Dermis blood vessel endothelial cell (primary cell): ENCODE measurements around the gene ARHGEF37. TPM values are rescaled to one million over a fixed set of nuclear protein-coding genes. Genes with fewer than 3 reads are reported as not detected.

Experiments
- DNase-seq: peaks from one replicate; pipeline ENCODE4 v3.0.0; 2010
- total RNA-seq: library from RNA; depleted of rRNA; stranded (reverse); fragments of >200 nt; gene quantifications from 2 replicates; pipeline ENCODE4 v1.2.3, GENCODE V29; 2014

ARHGEF37 gene
- total RNA-seq, 1 donor from 2014 or later: 13.6 TPM

DNA sequence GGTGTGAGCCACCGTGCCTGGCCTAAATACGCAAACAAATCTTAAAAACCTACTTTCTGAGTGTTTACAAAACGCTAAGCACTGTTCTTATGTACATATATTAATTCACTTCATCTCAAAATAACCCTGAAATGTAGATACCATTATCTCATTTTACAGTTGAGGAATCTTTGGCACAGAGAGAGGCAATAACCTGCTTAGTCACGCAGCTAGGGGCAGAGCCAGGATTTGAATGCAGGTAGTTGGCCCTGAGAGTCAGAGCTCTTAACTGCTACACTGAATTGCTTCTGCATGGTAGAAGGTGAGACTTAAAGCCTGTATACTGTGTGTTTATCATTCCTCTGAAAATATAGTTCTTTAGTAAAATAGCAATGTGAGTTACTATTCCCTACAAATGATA lies 21.9 kb downstream of the ARHGEF37 start:
- DNase-seq: no peak

DNA sequence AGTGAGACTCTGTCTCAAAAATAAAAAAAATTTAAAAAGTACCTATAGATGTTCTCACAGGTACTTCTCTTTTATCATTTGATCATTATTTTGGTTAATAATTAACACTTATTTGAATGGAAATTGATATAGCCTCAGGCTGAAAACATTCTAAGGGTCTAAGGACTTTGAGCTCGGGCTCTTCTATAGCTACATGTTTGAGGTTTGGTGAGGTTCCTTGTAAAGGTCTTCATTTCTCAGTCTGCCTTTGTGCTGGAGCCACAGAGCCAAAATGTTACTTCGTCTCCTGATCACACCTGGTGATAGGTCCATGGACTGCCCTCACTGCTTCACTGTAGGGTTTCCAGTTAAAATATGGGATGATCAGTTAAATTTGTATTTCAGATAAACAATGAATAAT lies 22.6 kb downstream of the ARHGEF37 start:
- no peak for DNase-seq

GRCh38 chr5:149604321-149604720 lies 23.0 kb downstream of the ARHGEF37 start:
- no peak for DNase-seq

DNA sequence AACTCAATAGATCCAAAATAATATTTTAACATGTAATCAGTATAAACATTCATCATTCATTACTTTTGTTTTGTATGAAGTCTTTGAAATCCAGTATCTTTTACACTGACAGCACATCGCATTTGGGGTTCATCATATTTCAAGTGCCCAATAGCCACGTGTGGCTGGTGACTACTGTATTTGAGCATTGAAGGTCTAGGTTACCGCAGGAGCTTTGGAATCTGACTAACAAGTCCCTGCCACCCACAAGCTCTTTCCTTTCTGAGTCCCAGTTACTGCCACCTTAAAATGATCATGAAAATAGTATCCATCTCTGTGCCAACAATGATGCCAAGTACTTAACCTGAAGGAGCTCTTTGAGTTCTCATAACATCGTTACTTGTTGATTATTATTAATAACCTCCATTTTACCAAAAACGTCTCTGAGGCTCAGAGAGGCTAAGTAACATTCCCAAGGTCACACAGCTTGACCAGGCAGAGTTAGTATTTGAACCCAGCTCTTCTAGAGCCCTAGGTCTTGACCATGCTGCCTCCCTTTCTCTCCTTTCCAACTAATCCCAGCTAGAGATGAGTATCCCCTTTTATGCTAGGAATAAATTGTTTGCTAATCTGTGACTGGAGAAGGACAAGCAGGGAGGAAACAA lies 24.2 kb downstream of the ARHGEF37 start:
- DNase-seq: no peak

- DNase-seq: no peak
Observed at GRCh38 chr5:149605998-149606724, 24.9 kb downstream of the ARHGEF37 start.

DNA sequence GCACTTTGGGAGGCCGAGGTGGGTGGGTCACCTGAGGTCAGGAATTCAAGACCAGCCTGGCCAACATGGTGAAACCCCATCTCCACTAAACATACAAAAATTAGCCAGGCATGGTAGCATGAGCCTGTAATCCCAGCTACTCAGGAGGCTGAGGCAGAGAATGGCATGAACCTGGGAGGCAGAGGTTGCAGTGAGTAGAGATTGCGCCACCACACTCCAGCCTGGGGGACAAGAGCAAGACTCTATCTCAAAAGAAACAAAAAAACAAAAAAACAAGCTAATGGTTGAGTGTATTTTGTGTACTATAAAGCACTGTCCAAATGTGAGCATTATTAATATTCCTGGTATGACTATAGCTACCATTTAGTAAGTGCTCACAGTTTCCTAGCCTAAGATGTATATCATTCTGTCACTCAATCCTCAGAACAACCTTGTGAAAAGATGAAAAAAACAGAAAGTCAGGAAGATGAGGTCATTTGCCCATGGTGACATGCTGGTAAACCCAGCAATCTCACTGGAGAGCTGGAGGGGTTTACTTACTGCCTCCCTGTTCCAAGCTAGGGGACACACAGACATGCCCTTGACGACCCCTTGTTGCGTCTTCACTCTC lies 27.7 kb downstream of the ARHGEF37 start:
- no peak for DNase-seq

GRCh38 chr5:149609640-149610219 lies 28.4 kb downstream of the ARHGEF37 start:
- DNase-seq: no peak

DNA sequence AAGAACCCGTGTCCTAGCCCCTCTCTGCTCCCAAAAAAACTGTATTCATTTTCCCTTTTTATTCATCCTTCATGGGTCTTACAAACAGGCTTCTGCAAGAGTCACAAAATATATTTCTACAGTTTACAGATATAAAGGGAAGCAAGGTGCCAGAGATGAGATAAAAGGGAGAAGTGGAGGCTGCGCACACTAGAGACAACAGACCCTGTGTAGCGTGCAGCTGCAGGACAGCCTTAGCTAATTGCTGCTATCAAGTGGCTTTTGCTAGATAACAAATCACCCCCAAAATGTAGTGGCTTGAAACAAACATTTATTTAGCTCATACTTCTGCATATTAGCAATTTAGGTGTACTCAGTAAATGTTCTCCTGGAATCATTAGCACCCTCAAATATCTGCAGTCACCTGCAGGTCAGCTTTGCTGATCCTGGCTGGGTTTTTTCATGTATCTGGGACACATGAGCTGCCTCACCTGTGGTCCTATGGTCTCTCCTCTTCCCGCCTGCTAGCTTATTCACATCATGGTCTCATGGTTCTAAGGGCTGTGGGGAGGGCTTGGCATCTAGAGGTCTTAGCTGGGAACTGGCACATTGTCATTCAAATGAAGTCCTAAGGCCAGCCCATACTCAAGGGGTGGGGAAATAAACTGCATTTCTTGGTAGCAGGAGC lies 29.4 kb downstream of the ARHGEF37 start:
- DNase-seq: no peak

DNA sequence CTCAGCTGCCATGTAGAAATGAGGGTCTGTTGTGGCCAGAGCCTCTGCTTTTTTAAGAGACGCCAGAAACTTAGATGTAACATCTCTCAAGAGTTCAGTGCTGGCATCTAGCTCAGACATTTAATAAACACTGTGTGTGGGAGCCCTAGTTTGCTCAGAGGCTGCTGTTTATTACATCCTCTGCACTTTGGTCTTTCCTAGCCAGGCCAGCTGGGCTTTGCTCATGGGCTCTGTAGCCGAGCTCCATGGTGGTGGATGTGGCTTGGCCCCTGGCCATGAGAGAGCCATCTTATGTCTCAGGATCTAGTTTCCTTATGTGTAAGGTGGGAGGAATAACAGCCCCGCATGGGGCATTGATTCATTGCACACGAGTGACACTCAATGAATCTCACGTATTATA lies 30.0 kb downstream of the ARHGEF37 start:
- no peak for DNase-seq

GRCh38 chr5:149614034-149614907 lies 33.0 kb downstream of the ARHGEF37 start:
- DNase-seq: no peak

DNA sequence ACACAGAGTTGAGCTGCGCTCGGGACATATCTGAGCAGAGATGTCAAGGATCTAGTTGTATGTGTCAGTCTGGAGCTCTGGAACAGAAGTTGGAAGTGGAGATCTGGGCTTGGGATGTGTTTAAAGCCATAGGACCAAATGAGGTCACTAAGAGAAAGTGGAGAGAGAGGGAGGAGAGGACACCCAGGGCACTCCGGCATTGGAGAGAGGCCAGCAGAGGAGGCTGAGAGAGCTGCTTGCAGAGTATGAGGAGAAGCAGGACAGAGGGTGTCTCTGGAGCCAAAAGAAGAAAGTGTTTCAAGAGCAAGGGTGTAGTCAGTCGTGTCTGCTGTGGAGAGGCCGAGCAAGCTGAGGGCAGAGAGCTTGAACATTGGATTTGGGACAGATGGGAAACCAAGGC lies 34.7 kb downstream of the ARHGEF37 start:
- DNase-seq: no peak

- DNase-seq: no peak
Observed at GRCh38 chr5:149616727-149617285, 35.5 kb downstream of the ARHGEF37 start.

GRCh38 chr5:149617760-149618306 lies 36.5 kb downstream of the ARHGEF37 start:
- peak; percentile 28 for DNase-seq

DNA sequence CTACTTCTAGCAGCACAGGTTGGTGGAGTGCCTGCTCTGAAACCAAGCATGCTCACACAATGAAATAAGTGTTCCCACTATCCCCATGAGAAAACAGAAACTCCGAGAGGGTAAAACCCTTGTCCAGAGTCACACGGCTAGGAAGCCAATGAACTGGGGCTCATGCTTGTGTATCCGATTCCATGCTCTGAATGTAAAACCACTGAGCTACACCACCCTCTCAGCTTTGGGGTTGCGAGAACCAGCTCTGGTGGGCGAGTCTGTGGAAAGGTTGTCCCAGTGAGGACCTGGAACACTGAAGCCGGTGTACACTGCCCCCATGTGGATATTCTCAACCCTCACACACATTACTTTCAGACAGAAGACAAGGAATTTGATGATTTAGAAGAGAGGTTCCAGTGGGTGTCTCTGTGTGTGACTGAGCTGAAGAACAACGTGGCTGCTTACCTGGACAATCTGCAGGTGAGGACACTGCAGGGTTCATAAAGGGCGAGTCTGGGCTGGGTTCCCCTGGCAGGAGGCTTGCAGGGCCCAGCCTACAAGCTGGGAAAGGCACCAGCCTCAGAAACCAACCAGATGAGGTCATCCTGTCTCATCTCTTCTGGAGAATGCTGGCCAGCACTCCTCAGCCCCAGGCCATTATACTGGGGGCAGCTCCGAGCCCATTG lies 37.4 kb downstream of the ARHGEF37 start:
- peak; percentile 87 for DNase-seq

- no peak for DNase-seq
Observed at GRCh38 chr5:149621415-149622098, 40.3 kb downstream of the ARHGEF37 start.

- no peak for DNase-seq
Observed at GRCh38 chr5:149622466-149622865, 41.2 kb downstream of the ARHGEF37 start.

- no peak for DNase-seq
Observed at GRCh38 chr5:149623473-149623872, 42.2 kb downstream of the ARHGEF37 start.

GRCh38 chr5:149627070-149627469 lies 45.8 kb downstream of the ARHGEF37 start:
- DNase-seq: no peak

DNA sequence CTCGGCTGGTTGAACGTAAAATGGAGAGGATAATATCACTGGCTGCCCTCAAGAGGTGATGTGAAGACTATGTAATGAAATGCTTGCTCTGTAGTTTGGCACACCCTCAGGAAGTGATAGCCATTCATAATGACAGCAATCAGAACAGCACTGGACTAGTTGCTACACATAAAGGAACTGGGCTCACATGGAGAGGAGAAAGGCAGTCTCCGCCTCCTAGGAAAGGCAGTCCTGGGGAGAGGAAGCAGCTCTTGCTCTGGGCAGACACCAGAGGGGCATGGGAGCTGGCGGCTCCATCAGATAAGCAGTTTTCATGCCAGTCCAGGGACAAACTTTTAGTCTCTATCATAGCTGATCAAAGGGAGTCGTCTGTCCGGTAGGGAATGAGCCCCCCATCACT lies 46.9 kb downstream of the ARHGEF37 start:
- peak; percentile 81 for DNase-seq

DNA sequence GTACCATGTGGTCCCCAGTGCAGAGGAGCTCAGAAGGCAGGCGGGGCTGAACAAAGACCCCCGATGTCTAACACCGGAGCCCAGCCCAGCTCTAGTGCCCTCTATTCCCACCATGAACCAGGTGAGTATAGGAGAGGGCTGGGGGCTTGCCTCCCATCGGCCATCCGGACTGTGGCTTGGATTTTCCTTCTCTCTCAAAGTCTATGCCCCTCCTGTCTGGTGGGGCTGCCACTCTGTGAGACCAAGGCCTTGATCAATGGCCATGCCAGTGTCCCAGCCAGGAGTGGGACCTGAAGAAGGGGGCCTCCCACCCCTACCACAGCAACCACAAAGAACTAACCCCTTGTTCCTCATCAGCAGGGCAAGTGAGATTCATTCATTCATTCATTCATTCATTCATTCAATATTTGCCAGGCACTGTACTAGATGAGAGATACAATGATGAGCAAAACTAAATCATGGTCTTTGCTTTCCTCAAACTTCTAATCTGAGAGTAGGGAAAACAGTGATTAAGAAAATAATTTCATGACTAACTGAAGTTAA lies 47.6 kb downstream of the ARHGEF37 start:
- no peak for DNase-seq
